GM18520 (cell line): ENCODE measurements around the gene AKR1A1.
"Not testable (repeated sequence)": the region's sequence is repeated elsewhere in the genome, so short reads cannot be mapped to it uniquely, and the experiment has no call there.

ENCODE experiments used
- ATAC-seq: cut with Tn5 transposase; IDR thresholded peaks from one replicate; pipeline ENCODE4 v1.9.1; 2021; ENCODE audit not compliant: unreplicated experiment

The AKR1A1 gene

DNA sequence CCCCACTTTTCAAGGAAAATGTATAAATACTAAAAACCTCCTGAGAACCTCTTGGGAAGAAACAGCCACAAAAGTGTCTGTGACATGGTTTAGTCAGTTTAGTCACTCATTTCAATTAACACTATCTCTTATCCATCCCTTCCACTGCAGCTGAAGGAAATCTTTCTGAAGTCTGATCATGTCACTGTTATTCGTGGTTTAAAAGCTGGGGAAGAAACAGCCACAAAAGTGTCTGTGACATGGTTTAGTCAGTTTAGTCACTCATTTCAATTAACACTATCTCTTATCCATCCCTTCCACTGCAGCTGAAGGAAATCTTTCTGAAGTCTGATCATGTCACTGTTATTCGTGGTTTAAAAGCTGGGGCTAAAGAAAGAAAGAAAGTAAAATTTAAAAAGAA, 27.1 kb upstream of the AKR1A1 start:
- not testable (repeated sequence) for ATAC-seq

DNA sequence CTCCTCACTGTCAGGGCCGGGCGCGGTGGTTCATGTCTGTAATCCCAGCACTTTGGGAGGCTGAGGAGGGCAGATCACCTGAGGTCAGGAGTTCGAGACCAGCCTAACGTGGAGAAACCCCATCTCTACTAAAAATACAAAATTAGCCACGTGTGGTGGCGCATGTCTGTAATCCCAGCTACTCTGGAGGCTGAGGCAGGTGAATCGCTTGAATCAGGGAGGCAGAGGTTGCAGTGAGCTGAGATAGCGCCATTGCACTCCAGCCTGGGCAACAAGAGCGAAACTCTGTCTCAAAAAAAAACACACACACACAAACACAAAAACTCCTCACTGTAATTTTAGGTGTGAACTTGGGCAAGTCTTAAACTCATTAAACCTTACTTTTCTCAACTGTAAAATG, 26.7 kb upstream of the AKR1A1 start:
- ATAC-seq: not testable (repeated sequence)

DNA sequence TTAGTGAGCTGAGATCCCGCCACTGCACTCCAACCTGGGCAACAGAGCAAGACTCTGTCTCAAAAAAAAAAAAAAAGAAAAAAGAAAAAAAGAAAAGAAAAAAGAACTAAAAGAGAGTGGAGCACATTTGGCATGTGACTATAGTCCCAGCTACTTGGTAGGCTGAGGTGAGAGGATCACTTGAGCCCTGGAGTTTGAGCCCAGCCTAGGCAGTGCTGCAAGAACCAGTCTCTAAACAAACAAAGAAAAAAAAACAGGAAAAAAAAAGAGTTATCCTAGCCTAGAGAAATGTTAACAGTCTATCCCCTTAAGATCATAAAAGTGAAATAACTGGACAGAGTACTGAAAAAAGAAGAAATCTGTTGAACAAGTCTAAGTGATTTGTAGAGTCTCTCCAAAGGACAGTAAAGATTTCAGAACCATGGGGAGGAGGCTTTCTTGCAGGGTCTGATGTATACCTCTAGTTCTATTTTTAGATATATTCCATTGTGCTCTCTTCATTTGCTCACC, 24.4 kb upstream of the AKR1A1 start:
- ATAC-seq: no peak

DNA sequence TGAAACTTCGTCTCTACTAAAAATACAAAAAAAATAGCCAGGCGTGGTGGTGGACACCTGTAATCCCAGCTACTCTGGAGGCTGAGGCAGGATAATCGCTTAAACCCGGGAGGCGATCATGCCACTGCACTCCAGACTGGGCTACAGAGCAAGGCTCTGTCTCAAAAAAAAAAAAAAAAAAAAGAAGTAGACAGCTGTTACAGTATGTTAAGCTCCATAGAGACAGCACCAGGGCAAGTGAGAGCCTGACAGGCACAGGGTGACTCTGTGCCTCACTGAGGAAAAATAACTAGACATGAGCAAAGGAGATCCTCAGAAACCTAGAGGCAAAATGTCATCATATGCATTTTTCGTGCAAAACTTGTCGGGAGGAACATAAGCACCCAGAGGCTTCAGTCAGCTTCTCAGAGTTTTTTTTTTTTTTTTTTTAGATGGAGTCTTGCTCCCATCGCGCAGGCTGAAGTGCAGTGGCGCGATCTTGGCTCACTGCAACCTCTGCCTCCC, 19.9 kb upstream of the AKR1A1 start:
- no peak for ATAC-seq

DNA sequence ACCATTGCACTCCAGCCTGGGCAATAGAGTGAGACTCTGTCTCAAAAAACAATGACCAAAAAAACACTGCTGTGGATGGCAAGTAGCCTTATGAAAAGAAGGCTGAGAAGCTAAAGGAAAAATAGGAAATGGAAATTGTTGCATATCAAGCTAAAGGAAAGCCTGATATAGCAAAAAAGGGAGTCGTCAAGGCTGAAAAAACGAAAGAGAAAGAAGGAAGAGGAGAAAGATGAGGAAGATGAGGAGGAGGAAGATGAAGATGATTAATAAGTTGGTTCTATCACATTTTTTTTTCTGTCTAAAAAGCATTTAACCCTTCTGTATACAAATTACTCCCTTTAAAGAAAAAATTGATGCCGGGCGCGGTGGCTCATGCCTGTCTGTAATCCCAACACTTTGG, 18.8 kb upstream of the AKR1A1 start:
- ATAC-seq: no peak

DNA sequence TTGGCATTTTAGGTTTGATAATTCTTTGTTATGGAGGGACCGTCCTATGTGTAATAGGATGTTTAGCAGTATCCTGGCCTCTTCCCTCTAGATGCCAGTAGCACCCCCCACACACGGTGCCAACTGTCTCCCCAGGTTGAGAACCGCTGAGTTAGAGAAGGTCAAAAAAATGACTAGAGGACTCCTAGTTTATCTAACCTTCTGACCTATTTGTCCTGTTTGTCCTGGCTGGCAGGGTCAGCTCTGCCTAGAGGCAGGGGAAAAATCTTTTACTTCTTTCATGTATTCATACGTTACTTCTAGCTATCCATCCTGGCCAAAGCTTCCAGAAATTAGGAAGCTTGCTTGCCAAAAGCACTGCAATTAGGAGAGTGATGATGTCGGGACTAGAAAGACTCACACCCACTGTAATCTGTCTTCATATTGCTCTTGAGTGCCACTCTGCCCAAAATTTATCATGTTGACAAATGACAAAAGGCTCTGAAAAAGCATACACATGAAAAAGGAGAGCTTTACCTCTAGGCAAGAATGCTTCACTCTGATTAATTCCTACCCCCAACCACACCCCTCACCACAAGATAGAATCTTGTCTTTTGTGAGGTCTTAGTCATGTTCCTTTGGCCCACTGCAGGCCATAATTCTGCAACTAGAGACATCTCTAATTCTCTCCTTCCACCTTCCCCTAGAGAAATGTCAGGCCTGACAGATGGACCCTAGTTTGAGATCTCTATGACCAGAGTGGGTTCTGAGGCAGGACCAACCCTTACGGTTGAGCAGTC, 14.4 kb upstream of the AKR1A1 start:
- ATAC-seq: no peak

DNA sequence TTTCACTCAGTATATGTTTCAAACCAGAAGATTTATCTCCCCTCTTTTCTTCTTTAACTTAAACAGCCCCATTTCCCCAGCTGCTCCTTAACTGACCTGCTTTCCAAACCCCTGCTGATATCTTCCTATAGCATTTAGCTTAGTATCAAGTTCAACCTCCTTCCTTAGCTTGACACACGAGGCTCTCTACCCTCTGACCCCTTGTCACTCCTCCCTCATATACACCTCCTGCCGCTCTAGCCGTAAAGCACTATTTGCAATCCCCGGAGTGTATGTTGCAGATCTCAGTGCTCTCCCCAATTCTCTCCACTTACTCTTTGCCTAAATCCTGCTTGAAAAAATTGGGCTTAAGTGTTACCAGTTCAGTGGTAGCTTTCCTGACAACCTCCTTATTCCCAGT, 13.7 kb upstream of the AKR1A1 start:
- ATAC-seq: no peak

DNA sequence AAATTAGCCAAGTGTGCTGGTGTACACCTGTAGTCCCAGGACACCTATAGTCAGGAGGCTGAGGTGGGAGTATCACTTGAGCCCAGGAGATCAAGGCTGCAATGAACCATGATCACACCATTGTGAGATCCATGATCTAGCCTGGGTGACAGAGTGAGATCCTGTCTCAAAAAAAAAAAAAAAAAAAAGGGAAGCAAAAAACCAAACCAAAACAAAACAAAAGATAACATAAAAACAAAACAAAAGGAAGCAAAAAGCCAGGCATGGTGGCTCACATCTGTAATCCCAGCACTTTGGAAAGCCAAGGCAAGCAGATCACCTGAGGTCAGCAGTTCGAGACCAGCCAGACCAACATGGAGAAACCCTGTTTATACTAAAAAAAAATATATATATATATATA, 9.4 kb upstream of the AKR1A1 start:
- ATAC-seq: no peak

DNA sequence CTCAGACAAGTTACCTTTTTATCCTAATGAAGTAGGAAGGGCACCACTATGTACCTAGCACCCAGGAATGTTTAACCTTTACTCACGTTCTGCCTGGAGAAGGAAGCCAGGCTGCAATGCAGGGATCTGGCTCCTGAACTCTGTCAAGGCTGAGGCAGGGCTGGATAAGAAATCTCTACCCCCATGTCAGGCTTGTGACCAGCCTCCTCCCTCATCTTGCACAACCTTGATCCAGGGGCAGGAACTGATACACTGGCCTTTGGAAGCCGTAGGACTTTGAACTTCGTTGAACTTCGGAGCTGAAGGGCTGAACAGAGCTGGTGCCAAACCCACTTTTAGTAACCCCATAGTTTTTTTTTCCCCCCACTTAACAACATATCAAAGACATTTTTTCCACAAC, 8.0 kb upstream of the AKR1A1 start:
- no peak for ATAC-seq

DNA sequence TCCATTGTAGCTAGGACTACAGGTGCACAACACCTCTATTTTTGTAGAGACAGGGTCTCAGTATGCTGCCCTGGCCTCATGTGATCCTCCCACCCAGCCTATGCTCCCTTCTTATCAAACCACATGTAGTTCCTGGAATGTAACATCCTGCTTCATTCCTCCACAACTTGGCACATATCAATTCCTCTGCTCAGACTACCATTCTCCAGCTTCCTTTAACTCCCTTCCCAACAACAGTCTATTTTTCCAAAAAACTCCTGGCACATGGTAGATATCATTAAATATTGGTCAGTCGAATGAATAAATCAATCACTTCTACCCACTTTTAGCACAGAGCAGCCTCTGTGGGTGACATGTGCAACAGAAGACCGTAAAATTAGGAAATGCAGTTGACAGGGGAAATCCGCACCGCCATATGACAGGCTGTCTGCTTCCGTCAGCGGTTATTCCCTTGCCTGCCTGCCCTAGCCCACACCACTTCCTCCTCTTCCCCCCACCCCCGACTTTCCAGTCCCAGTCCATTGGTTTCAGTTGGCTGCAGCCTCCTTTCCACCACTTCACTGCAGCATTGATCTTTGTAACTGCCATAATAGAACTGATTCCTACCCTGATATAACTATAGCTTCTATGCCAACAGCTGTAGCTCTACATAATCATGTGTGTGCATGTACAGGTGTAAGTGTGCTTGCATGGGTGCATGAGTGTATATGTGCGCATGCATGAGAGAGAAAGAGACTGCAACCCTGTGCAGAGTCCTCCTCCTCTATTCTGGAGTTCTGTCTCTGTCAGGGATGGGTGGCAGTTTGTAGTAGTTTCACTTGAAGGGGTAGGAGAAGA, 6.8 kb upstream of the AKR1A1 start:
- peak; percentile 41 for ATAC-seq

DNA sequence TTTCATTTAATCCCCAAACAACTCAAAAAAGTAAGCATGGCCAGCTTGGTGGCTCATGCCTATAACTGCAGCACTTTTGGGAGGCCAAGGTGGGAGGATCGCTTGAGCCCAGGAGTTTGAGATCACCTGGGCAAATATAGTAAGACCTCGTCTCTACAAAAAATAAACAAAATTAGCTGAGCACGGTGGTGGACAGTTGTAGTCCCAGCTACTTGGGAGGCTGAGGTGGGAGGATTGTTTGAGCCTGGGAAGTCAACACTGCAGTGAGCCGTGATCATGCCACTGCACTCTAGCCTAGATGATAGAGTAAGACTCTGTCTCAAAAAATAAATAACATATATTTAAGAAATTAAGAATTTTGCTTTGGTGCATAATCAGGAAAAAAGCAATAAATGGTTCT, 6.1 kb upstream of the AKR1A1 start:
- ATAC-seq: no peak

DNA sequence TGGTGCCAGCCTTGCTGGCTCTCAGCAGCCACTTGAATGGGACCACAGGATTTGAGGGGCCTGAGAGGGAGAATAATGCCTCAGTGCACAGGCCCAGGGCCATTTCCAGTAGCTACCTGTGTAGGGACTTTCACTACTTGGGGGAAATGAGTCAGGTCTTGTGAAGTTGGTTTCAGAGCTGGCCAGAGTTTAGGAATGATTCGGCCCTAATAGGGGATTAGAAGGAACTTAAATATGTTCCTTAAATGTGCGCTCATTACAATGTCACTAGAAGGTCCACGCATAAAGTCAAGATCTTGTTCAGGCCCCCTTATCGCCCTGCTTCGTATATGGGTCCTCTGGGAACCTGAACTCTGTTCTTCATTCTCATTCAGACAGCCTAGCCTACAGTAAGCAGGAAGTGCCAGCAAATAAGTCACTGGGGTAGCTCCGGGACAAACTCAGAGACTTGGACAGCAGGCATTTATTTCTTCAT, 5.6 kb upstream of the AKR1A1 start:
- ATAC-seq: no peak

DNA sequence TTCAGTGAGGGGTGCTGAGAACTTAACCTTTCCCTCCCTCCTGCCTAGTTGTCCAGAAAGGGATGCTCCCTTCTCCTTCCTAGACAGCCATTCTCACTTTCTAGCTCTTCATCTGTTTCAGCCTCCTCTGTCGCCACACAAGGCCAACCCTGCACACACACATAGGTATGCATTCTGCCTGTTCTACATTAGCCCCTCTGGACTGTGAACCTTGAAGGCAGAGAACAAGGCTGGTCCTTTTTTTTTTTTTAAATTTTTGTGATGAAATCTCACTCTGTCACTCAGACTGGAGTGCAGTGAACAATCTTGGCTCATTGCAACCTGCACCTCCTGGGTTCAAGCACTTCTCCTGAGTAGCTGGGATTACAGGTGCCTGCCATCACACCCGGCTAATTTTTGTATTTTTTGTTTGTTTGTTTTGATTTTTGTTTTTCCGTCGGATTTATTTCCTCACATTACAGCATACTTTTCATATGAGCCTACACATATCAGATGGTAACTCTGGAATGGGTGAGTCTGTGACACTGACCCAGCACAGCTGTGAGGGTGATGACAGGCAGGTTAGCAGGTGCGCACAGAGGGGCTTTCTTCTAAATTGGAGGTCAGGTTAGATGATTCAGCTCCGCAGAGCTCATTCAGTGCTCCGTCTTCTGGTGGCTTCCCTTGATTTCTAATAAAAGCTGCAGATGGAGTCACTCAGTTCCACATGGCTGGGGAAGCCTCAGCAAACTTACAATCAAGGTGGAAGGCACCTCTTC, 4.9 kb upstream of the AKR1A1 start:
- ATAC-seq: no peak

DNA sequence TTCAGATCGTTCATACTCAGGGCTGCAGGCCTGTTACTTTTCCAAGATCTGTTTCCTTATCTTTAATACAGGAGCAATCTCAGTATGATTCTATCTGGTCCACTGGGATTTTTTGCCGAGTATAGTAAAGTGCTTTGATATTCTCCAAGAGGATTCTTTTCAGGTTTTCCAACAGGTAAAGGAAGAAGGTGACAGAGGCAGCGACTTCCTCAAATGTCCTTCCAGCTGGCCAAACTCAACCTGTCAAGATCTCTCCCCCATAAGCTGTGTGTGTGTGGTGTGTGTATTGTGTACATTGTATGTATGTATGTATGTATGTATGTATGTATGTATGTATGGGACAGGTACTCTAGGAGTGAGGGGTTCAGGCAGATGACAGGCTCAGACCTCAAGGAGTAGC, 1.1 kb downstream of the AKR1A1 start:
- ATAC-seq: no peak

DNA sequence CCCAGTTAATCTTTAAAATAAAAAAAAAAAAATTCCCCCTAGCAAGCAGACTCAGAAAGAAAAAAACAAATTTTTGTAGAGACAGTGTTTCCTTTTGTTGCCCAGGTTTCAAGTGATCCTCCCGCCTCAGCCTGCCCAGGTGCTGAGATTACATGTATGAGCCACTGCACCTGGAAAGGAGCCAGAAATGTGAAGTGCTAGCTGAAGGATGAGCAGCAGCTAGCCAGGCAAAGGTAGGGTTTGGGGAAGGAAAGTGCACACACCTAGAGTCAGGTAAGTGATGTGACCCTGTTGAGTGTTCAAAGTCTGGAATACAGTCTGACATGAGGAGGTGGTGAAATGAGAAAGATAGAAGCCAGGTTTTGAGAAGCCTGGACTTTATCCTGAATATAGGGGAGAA, 1.7 kb downstream of the AKR1A1 start:
- ATAC-seq: no peak

DNA sequence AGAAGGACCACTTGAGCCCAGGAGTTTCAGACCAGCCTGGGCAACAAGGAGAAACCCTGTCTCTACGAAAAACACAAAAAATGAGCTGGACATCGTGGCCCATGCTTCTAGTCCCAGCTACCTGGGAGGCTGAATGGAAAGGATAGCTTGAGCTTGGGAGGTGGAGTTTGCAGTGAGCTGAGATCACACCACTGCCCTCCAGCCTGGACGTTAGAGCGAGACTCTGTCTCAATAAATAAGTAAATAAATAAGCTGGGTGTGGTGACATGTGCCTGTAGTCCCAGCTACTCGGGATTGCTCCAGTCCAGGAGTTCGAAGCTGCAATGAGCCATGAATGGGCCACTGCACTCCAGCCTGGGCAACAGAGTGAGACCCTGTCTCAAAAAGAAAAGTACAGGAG, 3.6 kb downstream of the AKR1A1 start:
- no peak for ATAC-seq

DNA sequence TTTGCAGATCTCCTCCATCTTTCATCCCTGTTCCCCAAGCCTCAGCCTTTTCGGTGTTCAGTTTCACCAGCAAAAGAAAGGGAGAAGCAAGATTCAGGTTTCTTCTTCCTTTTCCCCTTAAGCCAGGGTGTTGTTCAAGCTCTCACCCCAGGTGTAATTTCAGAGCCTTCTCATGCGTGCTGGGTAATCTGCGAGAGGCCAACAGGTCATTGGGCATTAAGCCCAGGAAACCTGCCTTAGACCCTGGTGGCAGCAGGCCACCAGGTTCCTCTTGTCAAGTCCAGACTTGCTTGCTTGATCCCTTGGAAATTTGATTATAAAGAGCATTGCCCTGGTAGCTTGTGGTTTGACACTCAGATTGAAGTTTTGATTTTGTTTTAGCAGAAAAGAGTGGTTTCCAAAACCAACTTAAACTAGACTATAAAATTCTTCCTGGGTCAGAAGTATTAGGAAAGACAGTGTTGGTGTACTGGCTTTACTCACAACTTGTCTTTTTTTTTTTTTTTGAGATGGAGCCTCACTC, 6.9 kb downstream of the AKR1A1 start:
- ATAC-seq: no peak

DNA sequence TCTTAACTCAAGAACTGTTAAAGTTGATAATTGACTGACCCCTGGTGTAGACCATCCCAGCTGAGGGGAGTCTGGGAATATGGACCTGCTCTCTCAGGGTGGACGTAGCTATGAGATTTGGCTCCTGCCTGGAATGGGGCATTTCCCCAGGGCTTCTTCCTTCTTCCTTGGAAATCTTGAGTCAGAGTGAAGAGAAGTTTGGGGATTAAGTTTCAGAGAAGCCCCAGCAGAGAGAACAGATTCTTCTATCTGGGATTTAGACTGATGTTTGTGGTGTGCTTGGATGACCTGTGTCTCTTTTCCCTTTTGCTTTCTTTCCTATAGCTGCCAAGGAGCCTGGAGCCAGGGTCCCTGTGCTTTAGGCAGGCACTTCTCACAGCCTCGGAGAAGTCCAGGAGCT, 13.2 kb downstream of the AKR1A1 start:
- no peak for ATAC-seq

DNA sequence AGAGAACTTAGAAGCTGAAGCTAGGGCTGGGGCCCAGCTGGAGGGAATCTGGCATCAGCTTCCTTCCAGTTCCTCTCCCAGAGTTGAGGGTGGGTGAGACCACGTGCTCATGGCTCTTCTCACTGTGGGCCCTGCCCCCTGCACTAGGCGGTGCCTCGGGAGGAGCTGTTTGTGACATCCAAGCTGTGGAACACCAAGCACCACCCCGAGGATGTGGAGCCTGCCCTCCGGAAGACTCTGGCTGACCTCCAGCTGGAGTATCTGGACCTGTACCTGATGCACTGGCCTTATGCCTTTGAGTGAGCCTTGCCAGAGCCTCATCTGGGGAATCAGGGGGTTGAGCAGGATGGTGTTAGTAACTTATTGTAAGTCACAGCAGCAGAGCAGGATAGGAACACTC, 16.1 kb downstream of the AKR1A1 start:
- ATAC-seq: no peak

DNA sequence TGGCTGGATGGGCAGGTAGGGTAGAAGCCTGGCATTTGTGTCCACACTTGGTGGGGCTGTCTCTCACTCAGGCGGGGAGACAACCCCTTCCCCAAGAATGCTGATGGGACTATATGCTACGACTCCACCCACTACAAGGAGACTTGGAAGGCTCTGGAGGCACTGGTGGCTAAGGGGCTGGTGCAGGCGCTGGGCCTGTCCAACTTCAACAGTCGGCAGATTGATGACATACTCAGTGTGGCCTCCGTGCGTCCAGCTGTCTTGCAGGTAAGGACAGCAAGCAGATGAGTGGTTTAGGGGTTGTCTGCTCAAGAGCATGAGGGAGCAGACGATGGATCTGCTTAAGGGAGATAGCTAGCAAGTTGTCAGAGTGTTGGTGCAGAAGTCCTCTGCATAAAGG, 17.3 kb downstream of the AKR1A1 start:
- no peak for ATAC-seq

DNA sequence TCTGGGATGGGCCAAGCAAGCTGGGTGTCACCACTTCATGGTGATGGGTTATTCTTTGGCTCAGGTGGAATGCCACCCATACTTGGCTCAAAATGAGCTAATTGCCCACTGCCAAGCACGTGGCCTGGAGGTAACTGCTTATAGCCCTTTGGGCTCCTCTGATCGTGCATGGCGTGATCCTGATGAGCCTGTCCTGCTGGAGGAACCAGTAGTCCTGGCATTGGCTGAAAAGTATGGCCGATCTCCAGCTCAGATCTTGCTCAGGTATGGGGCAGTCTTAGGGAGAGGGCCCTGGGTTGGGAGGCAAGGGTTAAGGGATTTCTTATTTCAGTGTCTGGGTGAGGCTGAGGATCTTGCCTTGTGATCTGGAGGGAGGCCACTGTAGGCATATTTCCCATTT, 17.8 kb downstream of the AKR1A1 start:
- ATAC-seq: no peak
